ENCODE data around the gene DNAJB2. TPM values are rescaled to one million over a fixed set of nuclear protein-coding genes. Genes with fewer than 3 reads are reported as not detected.
"Not testable (repeated sequence)": the region's sequence is repeated elsewhere in the genome, so short reads cannot be mapped to it uniquely, and the experiment has no call there.

Gene DNAJB2
- total RNA-seq, 1 experiment from 2014 or later = 36.2 TPM

GRCh38 chr2:219312683-219313263, 33.6 kb downstream of the DNAJB2 start:
- DNase-seq (ENCODE audit: low read depth, low spot score); POLR2A ChIA-PET; RAD21 ChIA-PET (ENCODE audit: low non-redundant PET in 1 of 2, low total read pairs in 2 of 2, uncharacterized antibody in 2 of 2, unreplicated experiment in 2 of 2); H3K36me3 ChIP-seq (ENCODE audit: control insufficient read depth in 1 of 2, insufficient read depth in 2 of 2, low read length in 2 of 2); H3K9me3 ChIP-seq (ENCODE audit: control insufficient read depth in 1 of 2, insufficient read depth in 1 of 2, low read depth in 1 of 2, low read length in 2 of 2); H4K20me1 ChIP-seq (ENCODE audit: insufficient read depth); BruUV-seq (replicated peaks); H3K4me2 ChIP-seq (ENCODE audit: low read length); H3K27me3 ChIP-seq (ENCODE audit: insufficient read depth, low read length); H3K9ac ChIP-seq (ENCODE audit: low read length); H2AFZ ChIP-seq (ENCODE audit: low read depth, low read length, poor library complexity, severe bottlenecking); ATAC-seq; H3K9me2 ChIP-seq (ENCODE audit: insufficient read depth); H3K4me3 ChIP-seq (replicated peaks in 1 of 2; ENCODE audit: low read depth in 1 of 2, low read length in 2 of 2); H3K79me2 ChIP-seq (ENCODE audit: insufficient read depth, low read length); H3K27ac ChIP-seq (ENCODE audit: low read depth, low read length); intact Hi-C loops (cut with micrococcal nuclease): not testable (repeated sequence)
- H3K4me1 ChIP-seq (ENCODE audit: control insufficient read depth in 1 of 2, insufficient read depth in 2 of 2, low read length in 2 of 2) = peaks cover 0 to 10% of the 10 kb centered on the region in 2 experiments; a peak in 2 of 4 replicates
- CTCF ChIA-PET = interaction anchor here (0.8 kb wide), 1 partner anchor 18 kb away, joined by 3 read pairs; no protein-coding TSS in a partner anchor

DNA sequence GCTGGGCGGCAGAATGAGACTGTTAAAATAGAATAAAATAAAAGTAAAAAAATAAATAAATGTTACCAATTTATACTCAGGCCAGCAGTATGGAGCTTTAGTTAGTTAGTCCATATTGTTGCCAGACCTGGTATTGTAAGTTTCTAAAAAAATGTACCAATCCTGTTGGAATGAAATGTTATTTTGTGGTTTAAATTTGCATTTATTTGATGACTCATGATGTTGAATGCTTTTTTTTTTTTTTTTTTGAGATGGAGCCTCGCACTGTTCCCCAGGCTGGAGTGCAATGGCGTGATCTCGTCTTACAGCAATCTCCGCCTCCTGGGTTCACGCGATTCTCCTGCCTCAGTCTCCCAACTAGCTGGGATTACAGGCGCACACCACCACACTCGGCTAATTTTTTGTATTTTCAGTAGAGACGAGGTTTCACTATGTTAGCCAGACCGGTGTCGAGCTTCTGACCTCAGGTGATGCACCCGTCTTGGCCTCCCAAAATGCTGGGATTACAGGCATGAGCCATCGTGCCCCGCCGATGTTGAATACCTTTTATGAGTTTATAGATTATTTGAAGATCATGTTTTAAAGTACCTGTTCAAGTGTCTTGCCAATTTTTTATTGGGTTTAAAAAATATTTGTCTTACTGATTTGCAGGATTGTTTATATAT, 35.8 kb downstream of the DNAJB2 start:
- Histone ChIP-seq H3K36me3 (ENCODE audit: control insufficient read depth in 1 of 2, insufficient read depth in 2 of 2, low read length in 2 of 2) (no peaks in the 10 kb centered on the region), H3K9me3 (ENCODE audit: control insufficient read depth in 1 of 2, insufficient read depth in 1 of 2, low read depth in 1 of 2, low read length in 2 of 2) (no peaks in the 10 kb centered on the region; a peak in 1 of 4 replicates), H4K20me1 (ENCODE audit: insufficient read depth) (no peaks in the 10 kb centered on the region), H3K9me2 (ENCODE audit: insufficient read depth) (no peaks in the 10 kb centered on the region), H3K4me3 (replicated peaks in 1 of 2; ENCODE audit: low read depth in 1 of 2, low read length in 2 of 2) (no peak overlapping the region), H3K27ac (ENCODE audit: low read depth, low read length) (no peak overlapping the region), H3K79me2 (ENCODE audit: insufficient read depth, low read length) (no peaks in the 10 kb centered on the region), H3K4me1 (ENCODE audit: control insufficient read depth in 1 of 2, insufficient read depth in 2 of 2, low read length in 2 of 2) (no peaks in the 10 kb centered on the region), H2AFZ (ENCODE audit: low read depth, low read length, poor library complexity, severe bottlenecking) (no peak overlapping the region), H3K9ac (ENCODE audit: low read length) (no peak overlapping the region), H3K27me3 (ENCODE audit: insufficient read depth, low read length) (no peaks in the 10 kb centered on the region), H3K4me2 (ENCODE audit: low read length) (no peak overlapping the region)
- ChIA-PET CTCF (interaction anchor here (0.7 to 1.4 kb wide), 2 partner anchors 20 to 161 kb away, joined by 4 read pairs; no protein-coding TSS in a partner anchor), RAD21 (ENCODE audit: low non-redundant PET in 1 of 2, low total read pairs in 2 of 2, uncharacterized antibody in 2 of 2, unreplicated experiment in 2 of 2) (no interaction called here), POLR2A (interaction anchor here (0.7 kb wide), 1 partner anchor 135 kb away, joined by 3 read pairs; no protein-coding TSS in a partner anchor)
- BruUV-seq (replicated peaks) = no TSS peak
- intact Hi-C loops (cut with micrococcal nuclease) = no loop called here
- ATAC-seq (no peak), DNase-seq (ENCODE audit: low read depth, low spot score) (no peak)
- TF ChIP-seq CEBPB (IDR thresholded peaks at IDR 0.05; ENCODE audit: low read depth) = no peak
- TF ChIP-seq SRF (IDR thresholded peaks at IDR 0.05; ENCODE audit: low read depth) = no peak
- no peak for TF ChIP-seq SP1 (IDR thresholded peaks at IDR 0.05; ENCODE audit: low read depth)
- no peak for TF ChIP-seq FOSL1 (IDR thresholded peaks at IDR 0.05; ENCODE audit: low read depth)
- TF ChIP-seq SIN3A (IDR thresholded peaks at IDR 0.05; ENCODE audit: low read depth) = no peak
- no peak for TF ChIP-seq ZBTB33 (IDR thresholded peaks at IDR 0.05; ENCODE audit: extremely low read depth, insufficient replicate concordance, low read length)
- TF ChIP-seq ELF1 (IDR thresholded peaks at IDR 0.05; ENCODE audit: borderline replicate concordance, low read depth) = no peak
- no peak for TF ChIP-seq TCF7L2 (IDR thresholded peaks at IDR 0.05; ENCODE audit: borderline replicate concordance, extremely low read depth, insufficient read depth, insufficient read length)
- TF ChIP-seq JUND (IDR thresholded peaks at IDR 0.05) = no peak
- no peak for TF ChIP-seq ZNF274 (IDR thresholded peaks at IDR 0.05; ENCODE audit: low read depth, low read length)
- TF ChIP-seq YY1 (IDR thresholded peaks at IDR 0.05; ENCODE audit: extremely low read depth, insufficient replicate concordance, low read depth, low read length) = no peak
- TF ChIP-seq MAX (IDR thresholded peaks at IDR 0.05) = no peak
